H4 (cell line): ENCODE results near the gene ITGA11. TPM values are rescaled to one million over a fixed set of nuclear protein-coding genes. Genes with fewer than 3 reads are reported as not detected.

Experiments used
- DNase-seq: peaks from one replicate; pipeline ENCODE4 v3.0.0-alpha.2; 2015; ENCODE audit warnings: low spot score
- total RNA-seq: library from RNA; depleted of rRNA; stranded (reverse); fragments of >200 nt; shearing (Covaris generic); gene quantifications from 2 replicates; pipeline ENCODE4 v1.2.3, GENCODE V29; 2014

ITGA11 gene
- total RNA-seq, 1 experiment from 2014 or later: 0.66 TPM

DNA sequence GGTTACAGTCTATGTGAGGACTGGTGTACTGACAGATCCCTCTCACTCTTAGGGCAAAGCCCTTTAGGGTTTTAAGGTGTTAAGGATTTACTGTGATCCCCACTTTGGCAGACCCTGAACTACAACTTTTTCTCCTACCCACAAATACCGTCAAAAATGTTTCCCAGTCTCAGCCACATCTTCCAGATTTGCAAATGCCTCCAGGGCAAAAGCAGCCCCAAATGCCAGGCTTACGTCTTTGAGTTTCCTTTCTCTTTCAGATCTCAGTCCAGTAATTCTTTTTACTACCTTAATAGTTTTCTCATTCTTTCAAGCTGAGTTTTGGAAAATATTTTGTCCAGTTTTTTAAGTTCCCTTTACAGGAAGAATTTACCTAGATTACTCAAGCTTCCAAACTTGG lies 13.4 kb upstream of the ITGA11 start:
- DNase-seq: no peak

- no peak for DNase-seq
These were observed 12.4 kb upstream of the ITGA11 start for GRCh38 chr15:68444336-68444735.

- DNase-seq: no peak
These were observed 10.9 kb upstream of the ITGA11 start for GRCh38 chr15:68442903-68443302.

DNA sequence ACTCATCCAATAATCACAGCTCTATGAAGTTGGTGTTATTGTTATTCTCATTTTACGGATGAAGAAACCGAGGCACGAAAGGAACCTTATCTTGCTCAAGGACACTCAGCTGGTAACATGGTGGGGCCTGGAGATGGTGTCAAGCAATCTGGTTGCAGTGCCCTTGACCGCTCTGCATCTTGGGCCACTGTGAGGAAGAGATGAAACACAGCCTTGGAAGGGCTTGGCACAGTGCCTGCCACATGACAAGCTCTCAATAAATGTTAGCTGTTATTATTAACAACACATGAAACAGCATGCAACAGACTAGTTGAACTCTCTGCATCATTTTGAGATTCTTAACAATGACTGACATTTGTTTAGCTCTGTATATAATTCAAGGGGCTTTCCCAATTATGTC lies 10.1 kb upstream of the ITGA11 start:
- no peak for DNase-seq

GRCh38 chr15:68441045-68441743 lies 9.2 kb upstream of the ITGA11 start:
- no peak for DNase-seq

DNA sequence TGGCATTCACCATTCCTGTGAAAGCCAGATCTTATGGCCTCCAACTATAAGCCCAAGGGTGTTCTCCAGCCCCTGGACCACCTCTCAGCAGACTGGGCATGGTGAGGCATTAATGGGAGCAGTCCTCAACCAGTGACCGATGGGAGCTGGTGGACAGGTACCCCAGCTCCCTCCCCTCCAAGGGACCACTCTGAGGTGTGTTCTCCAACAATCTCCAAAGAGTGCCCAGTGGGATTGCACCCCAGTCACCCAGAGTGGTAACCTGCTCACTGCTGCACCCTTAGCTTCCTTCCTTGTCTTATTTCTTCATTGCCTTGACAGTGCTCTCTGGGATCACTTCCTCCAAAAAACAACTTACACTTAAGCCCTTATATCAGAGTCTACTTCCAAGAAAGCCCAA lies 8.2 kb upstream of the ITGA11 start:
- DNase-seq: no peak

DNA sequence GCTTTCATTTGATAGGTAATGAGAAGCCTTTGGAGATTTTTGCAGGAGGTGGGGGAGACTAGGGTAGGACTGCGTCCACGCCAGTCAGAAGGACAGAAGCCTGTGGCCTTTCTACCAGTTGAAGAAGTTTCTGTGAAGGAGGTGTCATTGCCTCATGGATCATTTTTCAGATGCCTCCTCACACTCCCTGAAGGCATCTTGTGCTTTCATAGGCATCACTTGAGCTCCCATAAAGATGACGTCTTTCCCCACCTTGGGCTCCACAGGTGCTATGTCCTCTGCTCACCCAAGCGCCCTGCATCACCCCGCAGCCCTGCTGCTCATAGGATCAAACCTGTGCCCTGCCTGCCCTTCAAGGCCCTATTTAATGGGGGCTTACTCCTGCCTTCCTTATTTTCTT lies 7.5 kb upstream of the ITGA11 start:
- DNase-seq: no peak

DNA sequence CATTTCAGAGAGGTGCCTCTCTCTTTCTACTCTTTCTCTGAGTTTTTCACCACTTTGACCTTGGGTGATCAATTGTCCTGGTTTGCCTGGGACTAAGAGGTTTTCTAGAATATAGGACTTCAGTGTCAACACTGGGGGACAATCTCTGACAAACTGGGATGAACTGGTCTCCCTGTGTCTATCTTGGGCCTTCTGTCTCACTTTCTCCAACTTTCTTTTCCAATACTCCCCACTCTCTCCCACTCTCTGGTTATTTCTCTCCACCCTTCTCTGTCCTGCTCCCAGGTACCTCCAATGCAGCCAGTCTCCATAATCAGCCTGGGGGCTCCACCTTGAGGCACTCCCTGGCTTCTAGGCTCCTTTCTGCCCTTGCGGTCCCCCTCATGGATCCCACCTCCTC lies 4.7 kb upstream of the ITGA11 start:
- DNase-seq: no peak

- DNase-seq: no peak
These were observed 4.0 kb upstream of the ITGA11 start for GRCh38 chr15:68435966-68436365.

DNA sequence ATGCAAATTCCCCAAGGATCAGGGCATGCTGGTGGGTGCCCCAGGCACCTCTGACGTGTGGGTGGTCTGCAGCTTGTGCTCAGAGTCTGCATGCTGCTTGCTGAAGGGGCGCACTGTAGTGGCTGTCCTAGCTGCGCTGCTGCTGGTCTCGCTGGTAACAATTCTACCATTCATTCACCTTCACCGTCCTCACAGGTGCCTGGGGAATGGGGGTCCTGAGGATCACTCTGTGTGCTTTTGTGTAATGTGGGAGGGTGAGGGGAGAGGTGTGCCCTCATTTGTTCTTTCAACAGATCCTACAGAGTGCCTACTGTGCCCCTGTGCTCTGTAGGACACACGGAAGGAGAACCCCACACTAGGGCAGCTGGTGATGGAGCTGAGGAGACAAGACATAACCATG lies 2.1 kb upstream of the ITGA11 start:
- no peak for DNase-seq

- no peak for DNase-seq
These were observed 1.6 kb upstream of the ITGA11 start for GRCh38 chr15:68433551-68433950.

DNA sequence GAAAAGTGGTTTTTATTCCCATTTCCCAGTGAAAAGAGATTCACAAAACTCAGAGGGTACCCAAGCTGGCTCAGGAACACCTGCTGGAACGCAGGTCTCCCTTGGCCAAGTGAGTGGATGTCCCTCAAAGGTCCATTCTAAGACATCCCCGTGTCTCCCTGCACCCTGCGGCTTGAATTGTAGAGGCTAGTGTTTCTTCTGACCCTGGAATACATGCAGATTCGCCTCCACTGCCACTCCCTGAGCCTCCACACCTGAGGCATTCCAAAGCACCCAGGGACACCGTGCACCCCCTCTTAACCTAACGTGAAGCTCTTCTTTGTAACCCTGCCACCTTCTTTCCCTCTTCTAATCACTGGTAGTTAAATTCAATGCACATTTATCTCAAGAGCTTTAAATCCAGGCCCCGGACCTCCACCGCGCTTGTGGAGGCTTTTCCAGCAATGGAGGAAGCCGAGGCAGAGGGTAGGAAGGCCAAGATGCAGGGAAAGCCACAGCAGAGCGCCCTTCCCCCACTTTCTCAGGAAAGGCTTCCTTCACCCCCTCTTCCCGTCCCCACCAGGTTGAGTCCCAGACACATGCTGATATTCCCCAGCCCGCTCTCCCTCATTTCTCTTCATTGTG lies 590 bp upstream of the ITGA11 start:
- no peak for DNase-seq

DNA sequence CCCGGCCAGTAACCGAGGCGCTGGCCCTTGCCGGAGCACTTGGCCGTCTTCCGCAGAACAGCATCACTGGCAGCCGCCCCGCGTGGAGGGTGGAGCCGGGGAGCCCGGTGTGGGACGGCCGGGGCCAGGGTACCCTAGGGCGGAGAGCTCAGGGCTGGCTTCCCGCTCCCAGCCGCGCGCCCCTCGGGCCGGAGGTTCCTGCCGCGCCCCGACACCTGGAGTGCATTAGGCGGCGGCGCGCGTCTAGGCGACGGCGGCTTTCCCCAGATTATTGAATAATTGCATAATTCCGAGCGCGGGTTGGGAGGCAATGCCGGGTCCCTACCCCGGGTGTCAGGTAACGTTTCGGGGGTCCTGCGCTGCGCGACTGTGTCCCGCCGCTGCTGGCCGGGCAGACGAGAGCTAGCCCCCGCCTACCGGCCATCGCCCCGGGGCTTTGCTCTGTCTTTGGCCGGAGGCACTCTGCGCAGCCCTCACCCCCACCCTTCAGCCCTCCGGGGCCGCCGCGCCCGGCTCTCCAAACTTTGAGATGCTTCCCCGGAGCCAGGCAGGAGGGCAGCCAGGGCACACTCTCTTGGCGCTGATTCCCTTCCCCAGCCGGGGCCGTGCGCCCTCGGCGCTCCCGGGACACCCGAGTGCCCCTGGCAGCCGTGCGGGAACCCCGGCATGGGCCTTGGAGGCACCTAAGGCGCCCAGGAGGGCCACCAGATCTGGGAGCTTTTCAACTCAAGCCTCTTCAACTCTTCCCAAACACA lies 749 bp downstream of the ITGA11 start:
- DNase-seq: no peak

DNA sequence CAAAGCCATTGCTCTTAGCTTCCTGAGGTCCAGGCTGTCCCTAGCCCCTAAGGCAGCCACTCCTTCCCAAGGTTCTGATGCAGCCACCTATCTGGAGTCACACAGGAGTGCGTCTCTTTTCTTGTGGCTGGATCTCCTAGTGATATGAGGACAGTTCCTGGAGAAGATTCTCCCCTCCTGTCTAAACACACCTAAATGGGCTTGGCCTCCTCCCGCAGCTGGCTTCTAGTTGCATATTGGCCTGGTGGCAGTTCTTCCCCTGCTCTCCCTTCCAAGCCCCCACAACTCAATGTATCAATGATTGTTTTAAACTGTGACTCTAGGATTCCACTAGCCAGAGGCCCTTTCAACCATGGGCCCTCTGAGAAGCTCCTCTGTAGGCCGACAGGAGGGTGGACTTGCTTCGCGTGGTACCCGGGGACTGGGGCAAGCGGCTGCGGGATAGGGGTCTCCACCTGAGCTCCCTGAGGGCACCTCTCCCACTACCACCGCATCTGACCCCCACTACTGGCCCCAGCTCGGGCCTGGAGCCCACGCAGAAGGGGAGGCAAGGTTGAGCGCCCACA lies 1.4 kb downstream of the ITGA11 start:
- no peak for DNase-seq

DNA sequence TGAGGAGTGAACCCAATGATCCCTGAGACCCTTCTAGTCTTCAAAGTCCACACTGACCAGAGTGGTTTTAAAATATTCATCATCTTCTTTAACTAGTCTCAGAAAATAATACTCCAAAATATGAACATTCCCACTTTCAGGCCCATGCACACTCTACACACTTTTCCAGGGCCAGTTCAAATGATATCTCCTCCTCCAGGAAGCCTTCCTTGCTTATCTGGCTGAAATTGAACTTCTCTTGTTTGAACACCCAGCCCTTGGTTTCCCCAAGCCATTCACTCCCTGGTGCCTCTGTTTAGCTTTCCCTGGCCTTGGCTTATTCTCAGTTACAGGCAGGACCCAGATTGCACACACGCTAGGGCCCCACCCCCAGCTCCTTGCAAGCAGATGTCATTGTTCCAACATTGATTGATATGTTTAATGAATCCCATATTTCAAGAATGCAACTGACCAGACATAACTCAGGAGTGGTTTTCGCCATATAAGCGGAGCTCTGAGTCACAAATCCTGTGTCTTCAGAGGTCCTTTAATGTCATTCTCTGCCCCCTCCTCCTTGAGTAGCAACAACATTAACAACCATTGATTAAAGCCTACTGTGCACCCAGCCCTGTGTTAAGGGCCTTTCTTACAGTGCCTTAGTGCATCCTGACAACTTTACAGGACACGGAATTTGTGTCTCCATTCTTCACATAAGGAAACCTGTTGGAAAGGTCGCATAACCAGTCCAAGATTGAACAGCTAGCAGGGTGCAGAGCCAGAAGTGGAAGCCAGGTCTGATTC lies 2.1 kb downstream of the ITGA11 start:
- DNase-seq: no peak

GRCh38 chr15:68428431-68428940 lies 3.5 kb downstream of the ITGA11 start:
- no peak for DNase-seq

GRCh38 chr15:68427963-68428362 lies 4.0 kb downstream of the ITGA11 start:
- no peak for DNase-seq

- DNase-seq: no peak
These were observed 4.6 kb downstream of the ITGA11 start for GRCh38 chr15:68427366-68427765.

GRCh38 chr15:68426116-68426515 lies 5.8 kb downstream of the ITGA11 start:
- DNase-seq: no peak

DNA sequence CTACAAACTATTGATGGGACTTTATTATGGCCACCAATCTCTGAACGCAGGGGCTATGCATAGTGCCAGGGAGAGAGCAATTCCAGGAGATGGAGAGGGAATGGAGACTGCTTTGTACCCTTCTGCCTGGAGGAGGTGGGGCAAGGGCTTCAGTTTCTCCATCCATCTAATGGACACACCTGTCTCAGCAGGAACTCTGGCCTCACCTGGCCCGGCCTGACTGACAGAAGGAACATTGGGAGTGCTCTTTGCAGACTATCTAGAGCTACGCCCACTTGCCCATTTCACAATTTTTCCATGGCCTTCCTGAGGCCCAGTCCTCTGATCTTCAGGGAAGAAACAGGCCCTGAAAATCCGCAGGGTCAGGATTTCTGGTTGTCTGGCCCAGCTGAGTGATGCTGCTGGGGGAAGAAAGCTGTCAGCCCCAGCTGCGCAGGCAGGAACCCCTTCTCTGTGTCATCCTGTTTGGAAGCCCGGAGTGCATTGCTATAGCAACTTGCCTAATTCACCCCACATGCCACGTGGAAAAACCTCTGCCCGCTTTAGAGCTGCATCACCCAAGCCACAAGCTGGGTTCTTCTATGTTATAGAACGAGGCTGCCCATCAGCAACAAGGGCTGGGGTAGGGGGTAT lies 6.4 kb downstream of the ITGA11 start:
- no peak for DNase-seq

DNA sequence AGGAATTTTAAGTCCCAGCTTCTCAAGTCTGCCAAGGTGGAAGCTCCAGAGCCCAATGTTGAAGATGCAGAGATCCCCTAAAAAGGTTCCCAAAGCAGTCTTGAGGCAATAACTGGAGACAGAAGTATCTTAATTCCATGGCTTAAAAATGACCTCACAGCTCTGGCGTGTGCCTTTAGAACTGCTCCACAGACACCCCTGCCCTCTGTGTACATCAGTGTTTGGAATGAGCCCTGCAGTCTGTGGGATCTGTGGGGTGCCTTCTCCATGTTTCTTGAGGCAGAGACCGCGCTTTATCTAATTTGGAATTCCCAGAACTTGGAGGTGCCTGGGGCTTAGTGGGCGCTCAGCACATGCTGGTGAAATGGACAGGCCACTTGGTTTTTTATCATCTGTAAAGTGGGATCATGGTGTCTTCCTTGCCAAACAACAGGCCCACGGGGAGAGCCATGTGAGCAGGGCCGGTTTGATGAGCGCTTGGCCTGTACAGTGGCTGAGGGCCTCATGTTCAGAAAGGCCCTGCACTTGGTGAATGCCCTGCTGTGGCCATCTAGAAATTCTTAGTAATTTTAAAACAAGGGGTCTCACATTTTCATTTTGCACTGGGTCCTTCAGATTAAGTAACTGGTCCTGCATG lies 7.1 kb downstream of the ITGA11 start:
- DNase-seq: no peak
